Adipose tissue (tissue), 3 donors: ENCODE results near the gene ZNF415. TPM values are rescaled to one million over a fixed set of nuclear protein-coding genes. Genes with fewer than 3 reads are reported as not detected.

ENCODE experiments used
- H3K27ac ChIP-seq: one replicate; pipeline ENCODE4 v1.5.1; 2013; ENCODE audit warnings: low read depth, low read length
- WGBS, 3 donors: extraction: QIAGEN DNeasy Blood & Tissue Kit; methylation state at CpG; one replicate each; pipeline ENCODE4 v1.1.7; 2013; 5-methylcytosine and 5-hydroxymethylcytosine counted together
- polyA plus RNA-seq, 3 donors: library from polyadenylated mRNA; stranded (reverse); fragments of 200-250 nt; gene quantifications; one replicate each; pipeline ENCODE4 v1.2.3, GENCODE V29; 2013
- donor health status: healthy with polysubstance abuse.
- donor health status: Bipolar disorder and iron deficiency.
- donor health status: healthy.

Gene ZNF415
- polyA plus RNA-seq, 3 donors = 4.0 to 5.3 (median 5.1) TPM

DNA sequence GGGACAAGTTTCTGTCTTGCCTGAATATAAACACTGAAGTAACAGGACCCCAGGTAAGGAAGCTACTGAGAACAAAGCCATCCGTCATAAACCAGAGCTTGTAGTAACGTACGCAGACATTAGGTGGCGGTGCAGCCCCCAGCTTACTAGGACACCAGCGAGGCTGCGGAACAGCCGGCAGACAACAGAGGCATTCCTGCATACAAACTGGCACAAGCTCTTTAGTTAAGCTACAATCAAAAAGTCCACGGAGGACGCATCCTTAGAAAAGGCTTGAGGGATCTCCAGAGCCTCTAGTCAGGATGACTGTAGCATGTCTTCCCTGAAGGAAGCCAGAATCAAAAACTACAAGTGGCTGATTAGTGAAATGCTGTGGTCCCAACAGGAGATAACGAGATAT lies 55.7 kb downstream of the ZNF415 start:
- no peak overlapping the region for H3K27ac ChIP-seq
- WGBS, 3 donors = 28 to 55% (median 49%) methylated on average over 10 of the region's 10 CpGs

DNA sequence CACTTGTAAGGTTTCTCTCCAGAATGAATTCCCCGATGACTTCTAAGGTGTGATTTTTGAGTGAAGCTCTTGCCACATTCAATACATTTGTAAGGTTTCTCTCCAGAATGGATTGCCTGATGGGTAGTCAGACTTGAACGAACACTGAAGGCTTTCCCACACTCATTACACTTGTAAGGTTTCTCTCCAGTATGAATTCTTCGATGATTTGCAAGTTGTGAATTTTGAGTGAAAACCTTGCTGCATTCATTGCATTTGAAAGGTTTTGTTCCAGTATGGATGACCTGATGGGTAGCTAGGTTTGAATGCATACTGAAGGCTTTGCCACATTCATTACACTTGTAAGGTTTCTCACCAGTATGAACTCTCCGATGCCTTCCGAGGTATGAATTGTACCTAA lies 63.9 kb downstream of the ZNF415 start:
- H3K27ac ChIP-seq = no peak overlapping the region
- WGBS, 3 donors = 98 to 99% (median 98%) methylated on average over 5 of the region's 5 CpGs

DNA sequence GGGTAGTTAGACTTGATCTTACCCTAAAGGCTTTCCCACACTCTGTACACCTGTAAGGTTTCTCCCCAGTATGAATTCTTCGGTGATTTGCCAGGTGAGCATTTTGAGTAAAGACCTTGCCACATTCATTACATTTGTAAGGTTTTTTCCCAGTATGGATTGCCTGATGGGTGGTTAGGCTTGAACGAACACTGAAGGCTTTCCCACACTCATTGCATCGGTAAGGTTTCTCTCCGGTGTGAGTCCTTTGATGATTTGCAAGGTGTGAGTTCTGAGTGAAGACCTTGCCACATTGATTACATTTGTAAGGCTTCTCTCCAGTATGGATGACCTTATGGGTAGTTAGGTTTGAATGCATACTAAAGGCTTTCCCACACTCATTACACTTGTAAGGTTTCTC lies 64.5 kb downstream of the ZNF415 start:
- 98 to 100% (median 99%) methylated on average over 4 of the region's 4 CpGs for WGBS, 3 donors

DNA sequence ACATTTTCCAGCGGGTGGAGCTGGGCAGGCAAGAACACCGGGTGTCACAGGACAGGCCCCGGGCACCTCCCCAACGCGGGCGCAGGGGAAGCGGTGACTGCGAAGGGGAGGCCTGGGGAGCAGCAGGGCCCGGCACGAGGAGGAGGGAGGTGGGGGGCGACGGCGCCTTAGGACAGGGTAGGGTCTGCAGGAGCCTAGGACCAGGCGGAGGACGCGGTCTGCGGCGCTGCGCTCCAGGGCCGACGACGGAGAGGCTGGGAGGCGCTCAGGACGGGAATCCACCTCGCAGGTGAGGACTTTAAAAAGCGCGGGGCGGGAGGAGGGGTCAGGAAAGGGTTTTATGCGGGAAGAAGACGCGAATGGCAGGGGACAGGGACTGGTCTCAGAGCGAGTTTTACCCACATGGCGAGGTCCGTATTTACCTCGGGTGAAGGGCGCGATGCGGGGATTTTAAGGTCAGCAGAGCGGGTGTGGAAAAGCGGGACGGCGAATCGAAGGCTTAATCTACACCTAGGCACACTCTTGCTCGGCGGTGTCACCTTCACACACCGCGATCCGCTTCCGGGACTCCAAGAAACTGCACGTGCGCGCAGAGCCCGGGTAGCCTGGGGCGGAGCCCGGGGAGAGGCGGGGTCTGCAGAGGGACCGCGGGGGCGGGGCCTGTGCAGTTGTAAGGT lies 74.7 kb downstream of the ZNF415 start:
- WGBS, 3 donors = 2 to 6% (median 6%) methylated on average over 57 to 59 of the region's 59 CpGs
- H3K27ac ChIP-seq = no peak overlapping the region

More for the DNA sequence above, 64.5 kb downstream of the ZNF415 start:
- H3K27ac ChIP-seq = no peak overlapping the region

Other genes starting within 250 kb of the ZNF415 start
- 1 to 10 TPM; 3.7 to 4.8 (median 4.4) TPM for gene ZNF320, start 235.3 kb downstream of the ZNF415 start, polyA plus RNA-seq
- 1 to 10 TPM; 1.0 to 2.8 (median 1.1) TPM for gene ZNF888, start 209.5 kb downstream of the ZNF415 start, polyA plus RNA-seq
- 1 to 10 TPM; 2.0 to 3.3 (median 3.3) TPM for gene ZNF816, start 170.0 kb downstream of the ZNF415 start, polyA plus RNA-seq
- under 1 TPM in 1 of 3 donors, not detected in 2; 0.03 TPM for gene ERVV-1, start 119.0 kb downstream of the ZNF415 start, polyA plus RNA-seq
- not detected for gene ERVV-2, start 88.2 kb downstream of the ZNF415 start, polyA plus RNA-seq
- gene ZNF160, start 29.5 kb downstream of the ZNF415 start, polyA plus RNA-seq = 10 to 100 TPM in 2 of 3 donors, 1 to 10 TPM in 1; 8.7 to 21.4 (median 15.5) TPM
- 1 to 10 TPM; 1.7 to 4.6 (median 2.7) TPM for gene ZNF347, start 26.1 kb upstream of the ZNF415 start, polyA plus RNA-seq
- gene ZNF665, start 60.4 kb upstream of the ZNF415 start, polyA plus RNA-seq = 1 to 10 TPM; 2.5 to 5.3 (median 3.5) TPM
- gene ZNF677, start 122.0 kb upstream of the ZNF415 start, polyA plus RNA-seq = 10 to 100 TPM in 1 of 3 donors, 1 to 10 TPM in 2; 5.9 to 12.4 (median 9.4) TPM
- gene VN1R2, start 125.4 kb upstream of the ZNF415 start, polyA plus RNA-seq = not detected
- not detected for gene VN1R4, start 134.8 kb upstream of the ZNF415 start, polyA plus RNA-seq
- 1 to 10 TPM; 1.3 TPM for gene ZNF845, start 200.8 kb upstream of the ZNF415 start, polyA plus RNA-seq
- gene ZNF525, start 232.8 kb upstream of the ZNF415 start, polyA plus RNA-seq = 1 to 10 TPM; 1.8 to 3.9 (median 2.0) TPM